GM21528 (cell line): ENCODE results near the gene HOXD3.

Experiments
- ATAC-seq: cut with Tn5 transposase; IDR thresholded peaks from one replicate; pipeline ENCODE4 v1.9.1; 2021; ENCODE audit warnings: mild to moderate bottlenecking, moderate library complexity; ENCODE audit not compliant: unreplicated experiment, low FRiP score

Gene HOXD3

GRCh38 chr2:176148751-176149421, 8.2 kb upstream of the HOXD3 start:
- no peak for ATAC-seq

GRCh38 chr2:176149481-176149938, 7.6 kb upstream of the HOXD3 start:
- ATAC-seq, result no peak

- no peak for ATAC-seq
Observed at GRCh38 chr2:176149939-176150583, 7.0 kb upstream of the HOXD3 start.

GRCh38 chr2:176150584-176151441, 6.3 kb upstream of the HOXD3 start:
- ATAC-seq, result no peak

- ATAC-seq, result no peak
Observed at GRCh38 chr2:176151442-176152287, 5.4 kb upstream of the HOXD3 start, which contains the start of gene HOXD4. TSS of gene HOXD4 (plus strand) at chr2:176151550. CDS start at chr2:176151634, 84 bp downstream.

- ATAC-seq, result no peak
Observed at GRCh38 chr2:176152350-176153181, 4.5 kb upstream of the HOXD3 start.

GRCh38 chr2:176154576-176155252, 2.4 kb upstream of the HOXD3 start:
- no peak for ATAC-seq

GRCh38 chr2:176155356-176156044, 1.6 kb upstream of the HOXD3 start:
- no peak for ATAC-seq

GRCh38 chr2:176156301-176156806, 753 bp upstream of the HOXD3 start:
- ATAC-seq, result no peak

GRCh38 chr2:176157499-176158185, 535 bp downstream of the HOXD3 start:
- ATAC-seq, result no peak

- no peak for ATAC-seq
Observed at GRCh38 chr2:176158186-176158591, 1.1 kb downstream of the HOXD3 start.

GRCh38 chr2:176158855-176159662, 2.0 kb downstream of the HOXD3 start:
- ATAC-seq, result no peak

GRCh38 chr2:176159663-176160250, 2.6 kb downstream of the HOXD3 start:
- ATAC-seq, result no peak

- no peak for ATAC-seq
Observed at GRCh38 chr2:176160251-176160985, 3.3 kb downstream of the HOXD3 start.

- ATAC-seq, result no peak
Observed at GRCh38 chr2:176160986-176161824, 4.1 kb downstream of the HOXD3 start.
